OCI-LY7 (cell line): ENCODE measurements around the gene PDZRN3. TPM values are rescaled to one million over a fixed set of nuclear protein-coding genes. Genes with fewer than 3 reads are reported as not detected.

Experiments used
- BruUV-seq: library from RNA; stranded (reverse); fragments of 400-500 nt; replicated peaks from 2 replicates; lab custom pipeline; 2021; lab: Mats Ljungman, UMichigan
- CTCF ChIA-PET: fragments of 300-600 bp; sonication (Branson Sonifier 250); formaldehyde crosslinking; loops from one replicate; lab custom pipeline; 2022; ENCODE audit warnings: antibody characterized with exemption; ENCODE audit not compliant: unreplicated experiment; lab: Charles Lee
- POLR2A ChIA-PET: fragments of 300-600 bp; sonication (Branson Sonifier 250); formaldehyde crosslinking; loops from one replicate; lab custom pipeline; 2022; ENCODE audit warnings: antibody characterized with exemption; lab: Charles Lee
- DNase-seq: peaks from one replicate; pipeline ENCODE4 v3.0.0-alpha.2; 2015; ENCODE audit warnings: low spot score
- H2AFZ ChIP-seq: fragments of 200-600 bp; sonication (generic), shearing (Covaris generic); 2 replicates; pipeline ENCODE4 v1.6.1; 2014; ENCODE audit warnings: mild to moderate bottlenecking, antibody characterized with exemption, low read length, moderate library complexity
- H3K27ac ChIP-seq: fragments of 200-600 bp; sonication (generic); 2 replicates; pipeline ENCODE4 v1.5.1; 2014; ENCODE audit warnings: mixed run types, low read depth, mild to moderate bottlenecking, moderate library complexity, low read length, inconsistent platforms; ENCODE audit not compliant: poor library complexity, severe bottlenecking
- H3K36me3 ChIP-seq: fragments of 200-600 bp; sonication (generic); 2 replicates; pipeline ENCODE4 v1.6.1; 2014; ENCODE audit warnings: mild to moderate bottlenecking, antibody characterized with exemption, low read length, moderate library complexity, mixed read lengths; ENCODE audit not compliant: insufficient read depth
- H3K4me1 ChIP-seq: fragments of 200-600 bp; sonication (generic); 2 replicates; pipeline ENCODE4 v1.5.1; 2014; ENCODE audit warnings: mild to moderate bottlenecking, low read length; ENCODE audit not compliant: insufficient read depth, poor library complexity, severe bottlenecking
- H3K4me2 ChIP-seq: fragments of 200-600 bp; sonication (generic); 2 replicates; pipeline ENCODE4 v1.6.1; 2014; ENCODE audit warnings: mild to moderate bottlenecking, low read length
- H3K4me3 ChIP-seq: fragments of 200-600 bp; sonication (generic); 2 replicates; pipeline ENCODE4 v1.5.1; 2014; ENCODE audit warnings: mild to moderate bottlenecking, low read depth, low read length; ENCODE audit not compliant: poor library complexity, severe bottlenecking
- H3K79me2 ChIP-seq: fragments of 200-600 bp; sonication (generic); 2 replicates; pipeline ENCODE4 v1.6.1; 2016; ENCODE audit warnings: low read depth, mild to moderate bottlenecking, low read length, moderate library complexity, mixed read lengths; ENCODE audit not compliant: insufficient read depth
- H3K9me2 ChIP-seq: fragments of 200-600 bp; sonication (generic); 2 replicates; pipeline ENCODE4 v1.6.1; 2016; ENCODE audit warnings: mild to moderate bottlenecking, low read length, mixed read lengths; ENCODE audit not compliant: insufficient read depth
- H3K9me3 ChIP-seq: fragments of 200-600 bp; sonication (generic); 2 replicates; pipeline ENCODE4 v1.6.1; 2014; ENCODE audit warnings: mild to moderate bottlenecking, mixed run types, low read length, mixed read lengths
- H4K20me1 ChIP-seq: fragments of 200-600 bp; sonication (generic); 2 replicates; pipeline ENCODE4 v1.6.1; 2014; ENCODE audit warnings: mild to moderate bottlenecking, antibody characterized with exemption, low read length, moderate library complexity, mixed read lengths; ENCODE audit not compliant: insufficient read depth
- CTCF ChIP-seq: fragments of 200-600 bp; sonication (generic); conservative IDR thresholded peaks from 2 replicates; pipeline ENCODE4 v1.5.1; 2014; ENCODE audit warnings: mild to moderate bottlenecking, antibody characterized with exemption, low read length, moderate library complexity, mixed read lengths
- EZH2phosphoT487 ChIP-seq: fragments of 200-600 bp; sonication (generic); IDR thresholded peaks from 2 replicates; pipeline ENCODE4 v1.6.1; 2018; ENCODE audit warnings: low read depth, borderline replicate concordance, mild to moderate bottlenecking, mixed run types, antibody characterized with exemption, low read length, moderate library complexity, mixed read lengths
- intact Hi-C: fragments of 100-400 bp; cut with micrococcal nuclease; formaldehyde crosslinking; loops from one replicate; pipeline ENCODE4 v1.10.0; 2022; ENCODE audit not compliant: unreplicated experiment
- total RNA-seq, 2 experiments: library from RNA; depleted of rRNA in 1 of 2; stranded (reverse); fragments of >200 nt in 1 of 2; shearing (Covaris generic) in 1 of 2; gene quantifications; 2 replicates each; pipeline ENCODE4 v1.2.3, GENCODE V29; 2014 to 2022

Gene PDZRN3
- total RNA-seq, 2 experiments from 2014 or later = 0.95 TPM; not detected in 1

- intact Hi-C loops = no loop called here
- no TSS peak for BruUV-seq
- H3K36me3 ChIP-seq = no peaks in the 10 kb centered on the region
- no peak overlapping the region for H3K27ac ChIP-seq
- DNase-seq = no peak
- H3K4me3 ChIP-seq = no peak overlapping the region
- ChIA-PET POLR2A (no interaction called here), CTCF (no interaction called here)
- no peak overlapping the region for H2AFZ ChIP-seq
- no peaks in the 10 kb centered on the region for H4K20me1 ChIP-seq
- peaks cover 5% of the 10 kb centered on the region for H3K4me1 ChIP-seq
- H3K9me2 ChIP-seq = no peaks in the 10 kb centered on the region
- TF ChIP-seq CTCF (no peak), EZH2phosphoT487 (no peak)
- no peak overlapping the region for H3K4me2 ChIP-seq
- H3K79me2 ChIP-seq = no peaks in the 10 kb centered on the region
- H3K9me3 ChIP-seq = no peaks in the 10 kb centered on the region
Observed at GRCh38 chr3:73475175-73475574, 149.6 kb downstream of the PDZRN3 start.

- intact Hi-C loops = no loop called here
- no peak for DNase-seq
- H3K79me2 ChIP-seq = no peaks in the 10 kb centered on the region
- no peak for TF ChIP-seq CTCF
- no peak for TF ChIP-seq EZH2phosphoT487
- no peak overlapping the region for H2AFZ ChIP-seq
- POLR2A ChIA-PET = interaction anchor here (1.2 to 1.3 kb wide), 2 partner anchors 9 to 11 kb away, joined by 4 to 5 read pairs; no protein-coding TSS in a partner anchor
- BruUV-seq = no TSS peak
- H3K9me3 ChIP-seq = no peaks in the 10 kb centered on the region
- H4K20me1 ChIP-seq = no peaks in the 10 kb centered on the region
- no peak overlapping the region for H3K27ac ChIP-seq
- no peak overlapping the region for H3K4me2 ChIP-seq
- CTCF ChIA-PET = no interaction called here
- no peaks in the 10 kb centered on the region for H3K36me3 ChIP-seq
- H3K9me2 ChIP-seq = no peaks in the 10 kb centered on the region
- no peak overlapping the region for H3K4me3 ChIP-seq
- peaks cover 5% of the 10 kb centered on the region for H3K4me1 ChIP-seq
Observed at GRCh38 chr3:73474619-73475018, 150.1 kb downstream of the PDZRN3 start.

GRCh38 chr3:73473898-73474416 lies 150.8 kb downstream of the PDZRN3 start:
- POLR2A ChIA-PET = interaction anchor here (1.2 to 1.3 kb wide), 2 partner anchors 9 to 11 kb away, joined by 4 to 5 read pairs; no protein-coding TSS in a partner anchor
- Histone ChIP-seq H3K4me1 (peaks cover 5% of the 10 kb centered on the region), H3K27ac (no peak overlapping the region), H3K36me3 (no peaks in the 10 kb centered on the region), H3K9me2 (no peaks in the 10 kb centered on the region), H3K4me3 (no peak overlapping the region), H3K4me2 (no peak overlapping the region), H2AFZ (no peak overlapping the region), H3K9me3 (no peaks in the 10 kb centered on the region), H3K79me2 (no peaks in the 10 kb centered on the region), H4K20me1 (no peaks in the 10 kb centered on the region)
- no peak for TF ChIP-seq CTCF
- TF ChIP-seq EZH2phosphoT487 = no peak
- intact Hi-C loops = no loop called here
- CTCF ChIA-PET = no interaction called here
- no peak for DNase-seq
- BruUV-seq = no TSS peak
